Bronchial epithelial cell (primary cell): ENCODE data around the gene SLC37A2. TPM values are rescaled to one million over a fixed set of nuclear protein-coding genes. Genes with fewer than 3 reads are reported as not detected.

Experiments
- DNase-seq: peaks from one replicate; pipeline ENCODE4 v3.0.0-alpha.2; 2010; ENCODE audit warnings: low read depth
- FAIRE-seq: peaks from 2 replicates; lab custom pipeline; 2011; peaks lifted over from hg19 to GRCh38; lab: Jason Lieb, UNC
- H3K27me3 ChIP-seq: 2 replicates; pipeline ENCODE4 v1.5.1; 2011; ENCODE audit warnings: low read length; ENCODE audit not compliant: control insufficient read depth, insufficient read depth
- H3K36me3 ChIP-seq: 2 replicates; pipeline ENCODE4 v1.5.1; 2011; ENCODE audit warnings: low read length; ENCODE audit not compliant: control insufficient read depth, insufficient read depth
- H3K4me3 ChIP-seq: 2 replicates; pipeline ENCODE4 v1.5.1; 2011; ENCODE audit warnings: mild to moderate bottlenecking, low read depth, low read length, control low read depth
- CTCF ChIP-seq: IDR thresholded peaks from 2 replicates; pipeline ENCODE4 v1.5.1; 2011; ENCODE audit warnings: mild to moderate bottlenecking, moderate library complexity, low read length, control low read depth, inconsistent platforms; ENCODE audit not compliant: insufficient read depth, severe bottlenecking
- total RNA-seq: library from RNA; depleted of rRNA; stranded (reverse); fragments of >200 nt; gene quantifications from 2 replicates; pipeline ENCODE4 v1.2.1, GENCODE V29; 2014

SLC37A2 gene
- total RNA-seq, 1 donor from 2014 or later: 25.5 TPM

GRCh38 chr11:125064070-125064469 lies 965 bp downstream of the SLC37A2 start:
- no peaks in the 10 kb centered on the region for H3K27me3 ChIP-seq
- TF ChIP-seq CTCF: no peak
- no peaks in the 10 kb centered on the region for H3K36me3 ChIP-seq
- FAIRE-seq: no peak
- no peak for DNase-seq
- H3K4me3 ChIP-seq: peak overlapping the region; percentile 72

GRCh38 chr11:125068368-125068767 lies 5.3 kb downstream of the SLC37A2 start:
- Histone ChIP-seq H3K4me3 (no peak overlapping the region), H3K36me3 (no peaks in the 10 kb centered on the region), H3K27me3 (no peaks in the 10 kb centered on the region)
- no peak for FAIRE-seq
- no peak for DNase-seq
- no peak for TF ChIP-seq CTCF

GRCh38 chr11:125069008-125069407 lies 5.9 kb downstream of the SLC37A2 start:
- Histone ChIP-seq H3K4me3 (no peak overlapping the region), H3K27me3 (no peaks in the 10 kb centered on the region), H3K36me3 (no peaks in the 10 kb centered on the region)
- DNase-seq (peak; percentile 55), FAIRE-seq (no peak)
- no peak for TF ChIP-seq CTCF

GRCh38 chr11:125069796-125070195 lies 6.7 kb downstream of the SLC37A2 start:
- FAIRE-seq (no peak), DNase-seq (peak; percentile 54)
- H3K27me3 ChIP-seq: no peaks in the 10 kb centered on the region
- no peak overlapping the region for H3K4me3 ChIP-seq
- no peak for TF ChIP-seq CTCF
- H3K36me3 ChIP-seq: no peaks in the 10 kb centered on the region

GRCh38 chr11:125070699-125071254 lies 7.7 kb downstream of the SLC37A2 start:
- DNase-seq (peak; percentile 88), FAIRE-seq (no peak)

More at GRCh38 chr11:125070699-125071254, 7.7 kb downstream of the SLC37A2 start:
- H3K36me3 ChIP-seq: no peaks in the 10 kb centered on the region
- no peak for TF ChIP-seq CTCF
- H3K27me3 ChIP-seq: no peaks in the 10 kb centered on the region
- H3K4me3 ChIP-seq: no peak overlapping the region
